SKM-1 treated with dmso at 0.1 percent for 144 hours (cell line): ENCODE measurements around the gene FSHR.

Source experiments
- DNase-seq: peaks from one replicate; lab custom pipeline; 2025; ENCODE audit not compliant: unreplicated experiment; lab: John Stamatoyannopoulos, UW

Gene FSHR

DNA sequence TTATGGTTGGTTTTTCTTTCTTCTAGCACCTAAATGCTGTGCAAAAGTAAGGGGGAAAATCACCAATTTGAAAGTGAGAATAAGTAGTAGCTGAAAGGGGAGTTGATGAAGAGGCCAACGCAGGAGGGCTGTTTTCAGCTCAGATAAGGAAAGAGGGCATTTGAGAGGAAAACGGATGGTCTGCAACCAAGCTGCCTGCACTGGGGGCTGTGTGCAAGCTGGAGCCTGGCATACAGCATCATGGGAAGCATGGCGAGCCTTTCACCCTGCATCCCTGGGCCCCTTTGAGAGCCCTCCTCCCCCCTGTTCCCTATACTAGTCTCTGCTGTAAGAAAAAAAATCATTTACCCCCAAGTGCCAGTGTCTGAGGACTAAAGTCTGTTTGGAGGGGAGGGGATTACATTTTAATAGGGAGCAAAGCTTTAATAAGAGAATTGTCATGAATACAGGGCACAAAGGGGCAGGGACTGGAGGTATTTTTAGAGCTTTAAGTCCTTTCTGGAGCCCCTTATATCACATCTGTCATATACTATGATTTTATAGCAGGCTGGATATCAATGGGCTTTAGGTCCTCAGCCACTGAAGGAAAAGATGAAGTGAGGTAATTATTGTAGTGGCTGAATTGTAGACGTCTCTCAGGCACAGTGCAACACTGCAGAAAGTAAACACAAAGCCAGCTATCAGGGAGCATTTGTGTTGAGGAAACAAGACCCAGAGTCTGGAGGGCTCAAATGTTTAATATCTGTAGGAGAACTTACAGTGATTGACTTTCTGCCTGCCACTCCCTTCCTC is 120.7 kb downstream of the FSHR start:
- no peak for DNase-seq

GRCh38 chr2:49032936-49033335 is 121.4 kb downstream of the FSHR start:
- DNase-seq: no peak

- no peak for DNase-seq
Observed at GRCh38 chr2:49032126-49032525, 122.2 kb downstream of the FSHR start.

DNA sequence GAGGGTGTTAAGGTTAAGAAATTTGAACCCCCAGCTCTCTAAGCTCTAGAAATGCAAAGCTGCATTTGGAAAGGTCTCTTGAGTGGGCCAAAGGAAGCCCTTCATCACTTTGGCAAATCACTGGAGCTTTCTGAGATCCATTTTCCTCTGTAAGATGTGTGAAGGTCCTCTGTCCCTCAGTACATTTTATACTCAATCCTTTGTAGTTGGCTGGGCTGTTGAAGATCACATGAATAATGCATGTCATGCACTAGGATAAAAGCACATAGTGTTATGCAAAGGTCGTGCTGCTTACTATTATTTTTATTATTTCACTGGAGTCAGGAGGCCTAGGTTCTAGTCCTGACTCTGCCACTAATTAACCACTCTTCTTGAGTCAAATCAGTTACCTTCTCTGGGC is 124.9 kb downstream of the FSHR start:
- no peak for DNase-seq

GRCh38 chr2:49028101-49028500 is 126.2 kb downstream of the FSHR start:
- no peak for DNase-seq

DNA sequence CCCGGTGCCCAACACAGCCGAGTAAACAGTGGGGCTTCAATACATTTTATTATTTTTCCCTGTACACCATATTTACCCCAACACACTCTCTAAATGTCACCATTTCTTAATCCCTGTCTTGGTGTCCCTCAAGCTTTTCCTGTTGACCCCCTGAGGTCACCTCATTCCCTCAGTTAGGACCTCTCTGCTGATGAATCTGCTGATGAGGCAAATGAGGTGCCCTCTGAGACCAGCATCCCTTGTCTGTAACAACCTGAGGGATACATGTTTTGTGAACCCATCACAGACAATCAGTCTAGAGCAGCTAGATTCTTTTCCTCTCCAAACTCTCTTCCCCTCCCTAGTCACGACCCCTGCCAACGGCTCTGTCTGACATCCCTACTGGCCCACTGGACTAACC is 127.6 kb downstream of the FSHR start:
- DNase-seq: no peak

GRCh38 chr2:49021271-49021670 is 133.0 kb downstream of the FSHR start:
- no peak for DNase-seq

DNA sequence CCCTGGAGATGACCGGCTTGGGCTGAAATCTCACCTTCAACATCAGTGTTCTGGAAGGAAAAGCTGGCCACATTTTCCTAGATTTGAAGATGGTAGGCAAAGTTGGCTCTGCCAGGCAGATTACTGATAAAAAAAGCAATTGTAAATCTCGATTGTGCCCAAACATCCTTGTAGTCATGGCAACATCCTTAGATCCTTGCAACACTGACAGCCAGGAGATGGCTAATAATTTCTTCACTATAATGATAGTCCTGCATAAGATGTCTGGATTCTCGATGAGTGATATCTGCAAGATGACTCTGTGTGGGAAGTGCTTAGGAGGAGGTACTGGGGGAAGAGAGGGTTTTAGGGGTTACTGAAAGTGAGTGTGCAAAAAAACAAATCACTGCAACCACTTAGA is 149.1 kb downstream of the FSHR start:
- DNase-seq: no peak

- DNase-seq: no peak
Observed at GRCh38 chr2:49004036-49004626, 150.2 kb downstream of the FSHR start.

GRCh38 chr2:49003201-49003600 is 151.1 kb downstream of the FSHR start:
- no peak for DNase-seq

GRCh38 chr2:49002750-49003149 is 151.6 kb downstream of the FSHR start:
- DNase-seq: no peak

DNA sequence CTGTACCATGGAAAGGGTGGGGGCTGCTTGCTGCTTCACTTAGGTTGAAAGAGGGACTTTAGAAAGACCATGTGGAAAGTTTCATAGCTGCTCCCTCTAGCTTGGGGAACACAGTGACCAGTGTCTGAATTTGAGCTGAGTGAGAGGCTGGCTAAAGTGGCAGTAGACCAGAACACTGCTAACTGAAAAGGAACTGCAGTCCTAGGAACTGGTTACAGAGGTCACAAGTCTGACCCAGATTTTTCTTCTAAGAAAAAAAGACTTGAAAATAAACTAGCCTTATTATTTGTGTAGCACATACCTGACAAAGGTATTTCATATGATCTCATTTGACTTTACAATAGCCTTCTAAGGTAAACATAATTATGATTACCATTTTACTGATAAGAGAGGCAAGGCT is 153.6 kb downstream of the FSHR start:
- DNase-seq: no peak

DNA sequence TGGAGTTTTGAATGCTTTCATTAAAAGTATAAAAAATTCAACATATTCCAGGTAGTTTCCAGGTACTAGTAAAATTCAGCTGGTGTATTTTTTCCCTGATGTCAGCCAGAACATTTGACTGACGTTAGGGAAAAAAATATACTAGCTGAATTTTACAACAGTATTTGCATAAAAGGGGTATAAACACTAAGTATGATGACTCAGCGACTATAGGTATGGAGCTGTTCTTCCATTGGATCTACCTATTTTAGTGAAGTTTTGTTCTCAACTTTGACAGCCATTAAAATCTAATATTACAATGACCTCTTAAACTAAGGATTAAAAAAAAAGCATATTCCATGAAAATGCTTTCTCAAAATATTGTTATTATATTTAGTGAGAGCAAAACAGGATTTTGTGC is 155.9 kb downstream of the FSHR start:
- DNase-seq: no peak

DNA sequence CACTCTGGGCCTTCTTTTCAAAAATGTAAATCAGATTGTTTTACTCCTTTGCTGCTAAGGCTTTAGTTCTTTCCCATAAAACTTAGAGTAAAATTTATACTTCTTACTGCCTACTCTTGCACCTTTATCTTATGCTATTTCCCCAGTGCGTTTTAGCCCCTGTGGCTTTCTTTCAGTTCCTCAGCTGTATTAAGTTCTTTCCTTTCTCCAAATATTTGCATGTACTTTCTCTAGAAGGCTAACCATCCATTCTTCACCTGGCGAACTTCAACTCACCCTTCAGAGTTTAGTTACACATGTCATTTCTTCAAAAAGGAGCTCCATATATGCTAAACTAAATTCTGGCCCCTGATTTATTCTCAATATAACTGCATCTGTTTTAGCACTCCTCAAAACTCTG is 160.7 kb downstream of the FSHR start:
- DNase-seq: no peak

DNA sequence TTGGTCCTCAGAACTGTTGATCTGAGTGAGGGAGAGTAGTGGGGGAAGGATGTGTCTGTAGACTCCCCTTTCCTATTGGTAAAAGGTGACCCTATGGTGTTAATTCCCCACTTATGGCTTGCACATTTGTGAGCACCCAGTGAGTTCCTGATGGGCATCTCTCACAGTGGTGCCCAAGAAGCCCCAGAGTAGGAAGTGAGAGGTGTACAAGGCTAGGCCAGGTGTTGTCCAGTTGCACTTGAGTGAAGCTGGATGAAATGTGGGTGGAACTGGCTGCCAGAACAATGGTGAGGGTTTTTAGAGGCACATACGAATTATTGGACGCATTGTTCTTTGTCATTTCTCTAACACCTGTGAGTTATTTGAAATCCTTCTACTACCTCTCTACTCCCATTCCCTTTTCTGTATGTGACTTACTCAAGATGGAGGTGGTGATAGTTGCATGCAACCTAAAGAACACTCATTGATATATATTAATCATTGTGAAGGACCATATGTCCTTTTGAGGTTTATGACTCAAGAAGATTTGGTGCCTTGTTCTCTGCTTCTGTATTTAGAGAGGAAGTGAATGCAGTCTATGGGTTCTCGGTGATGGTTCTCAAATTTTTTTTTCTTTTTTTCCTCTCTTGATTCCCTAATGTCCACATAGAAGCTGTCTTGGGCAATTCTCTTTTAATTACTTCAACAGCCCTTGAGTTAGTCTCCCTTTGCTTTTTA is 162.7 kb downstream of the FSHR start:
- DNase-seq: no peak

GRCh38 chr2:48984922-48985321 is 169.4 kb downstream of the FSHR start:
- no peak for DNase-seq

- DNase-seq: no peak
Observed at GRCh38 chr2:48983551-48983950, 170.8 kb downstream of the FSHR start.

DNA sequence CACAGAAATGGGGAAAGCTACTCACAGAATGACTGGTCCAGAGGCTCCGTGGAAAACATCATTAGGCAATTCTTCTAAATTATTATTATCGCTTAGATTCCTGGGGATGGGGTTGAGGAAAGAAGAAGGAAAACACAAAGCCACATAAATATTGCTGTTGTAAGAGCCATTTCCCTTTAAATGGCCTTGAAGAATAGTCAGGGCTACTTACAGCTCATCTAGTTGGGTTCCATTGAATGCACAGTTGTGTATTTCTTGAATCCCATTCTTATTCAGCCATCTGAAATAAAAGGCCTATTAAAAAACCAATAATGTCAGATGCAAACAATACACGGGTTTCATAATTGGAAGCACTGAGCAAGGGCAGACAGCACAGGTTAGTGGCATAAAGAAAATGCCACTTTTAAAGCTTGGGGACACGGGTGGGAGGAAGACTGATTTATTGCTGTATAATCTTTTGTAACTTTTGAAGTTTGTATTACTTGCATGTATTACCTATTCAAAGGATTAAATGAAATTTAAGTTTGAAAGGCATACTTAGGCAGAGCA is 171.4 kb downstream of the FSHR start:
- DNase-seq: no peak

DNA sequence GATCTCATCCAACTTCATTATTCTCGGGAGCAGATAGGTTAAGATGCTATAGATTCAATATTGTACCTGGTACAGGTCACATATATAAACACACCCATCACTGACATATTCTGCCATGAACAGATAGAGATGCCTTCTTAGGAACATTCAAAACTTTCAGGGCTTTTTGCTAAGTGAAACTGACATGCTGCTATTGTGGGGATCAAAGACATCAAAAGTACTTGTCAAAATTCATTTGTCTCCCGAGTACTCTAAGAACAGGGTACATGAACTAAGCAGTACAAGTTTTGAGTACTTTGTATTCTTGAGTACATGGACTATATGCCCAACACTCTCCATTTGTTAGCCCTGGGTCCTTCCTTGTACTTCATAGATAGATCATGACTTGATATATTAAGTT is 173.5 kb downstream of the FSHR start:
- no peak for DNase-seq

- no peak for DNase-seq
Observed at GRCh38 chr2:48979691-48980090, 174.6 kb downstream of the FSHR start.

DNA sequence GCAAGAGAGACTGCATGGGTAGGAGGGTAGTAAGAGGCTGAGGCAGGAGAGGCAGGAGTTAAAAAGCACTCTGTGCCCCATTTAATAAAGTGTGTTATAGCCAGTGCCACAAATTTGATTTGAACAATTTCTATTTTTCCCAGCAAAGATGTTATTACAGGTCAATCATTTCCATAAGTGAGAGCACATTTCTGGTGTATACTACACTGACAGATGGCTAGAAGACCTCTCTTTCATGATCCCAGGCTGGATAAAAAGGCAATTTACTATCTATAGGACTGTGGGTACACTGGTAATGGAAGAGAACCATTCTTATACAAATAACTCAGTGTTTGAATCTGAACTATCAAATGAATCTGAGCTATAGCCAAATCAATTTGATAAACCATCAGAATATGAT is 176.2 kb downstream of the FSHR start:
- DNase-seq: no peak

- DNase-seq: no peak
Observed at GRCh38 chr2:48971801-48972200, 182.5 kb downstream of the FSHR start.
